Neural crest cell (in vitro differentiated cells): ENCODE data around the gene ERBIN. TPM values are rescaled to one million over a fixed set of nuclear protein-coding genes. Genes with fewer than 3 reads are reported as not detected.

Source experiments
- DNase-seq: peaks from one replicate; pipeline ENCODE4 v3.0.0; 2021; ENCODE audit warnings: low read depth, mixed read lengths, low spot score
- H3K27ac Mint-ChIP-seq: one replicate; pipeline ENCODE4 v1.8.0; 2021; ENCODE audit warnings: mild to moderate bottlenecking, mixed read lengths; ENCODE audit not compliant: unreplicated experiment
- H3K27me3 Mint-ChIP-seq: 2 replicates; pipeline ENCODE4 v1.8.0; 2021; ENCODE audit warnings: low read depth, mild to moderate bottlenecking, mixed read lengths
- H3K36me3 Mint-ChIP-seq: 2 replicates; pipeline ENCODE4 v1.8.0; 2021; ENCODE audit warnings: low read depth, mild to moderate bottlenecking, mixed read lengths
- H3K4me1 Mint-ChIP-seq: 2 replicates; pipeline ENCODE4 v1.8.0; 2021; ENCODE audit warnings: mixed read lengths
- H3K4me3 Mint-ChIP-seq: one replicate; pipeline ENCODE4 v1.8.0; 2021; ENCODE audit warnings: mild to moderate bottlenecking, mixed read lengths
- H3K9me3 Mint-ChIP-seq: 2 replicates; pipeline ENCODE4 v1.8.0; 2021; ENCODE audit warnings: mixed read lengths
- total RNA-seq: library from RNA; stranded (reverse); gene quantifications from 2 replicates; pipeline ENCODE4 v1.2.1, GENCODE V29; 2021
- TF ChIP-seq, protein P1 (sequence below): fragments of 200-600 bp; sonication (generic); conservative IDR thresholded peaks from 2 replicates; pipeline ENCODE4 v1.5.0; 2021; ENCODE audit warnings: antibody characterized with exemption, mild to moderate bottlenecking

ERBIN gene
- total RNA-seq, 1 donor from 2014 or later = 52.2 TPM

DNA sequence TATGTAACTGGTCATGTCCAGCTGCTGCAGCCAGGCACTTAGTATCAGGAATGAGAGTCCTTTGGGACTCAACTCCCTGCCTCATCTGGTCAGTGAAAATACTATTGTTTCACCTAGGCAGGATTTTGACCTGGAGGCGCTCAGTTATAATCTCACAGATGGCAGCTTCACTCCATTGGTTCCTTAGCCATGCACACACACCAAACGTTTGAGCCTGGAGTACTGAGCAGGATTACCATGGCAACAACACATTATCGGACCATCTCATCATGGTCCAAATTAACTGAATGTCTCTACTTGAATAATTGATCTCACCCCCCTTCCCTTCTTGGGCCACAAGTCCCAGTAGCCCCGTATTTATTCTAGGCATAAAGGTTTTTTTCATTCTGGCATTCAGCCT is 202.8 kb downstream of the ERBIN start:
- H3K4me1 Mint-ChIP-seq = no peaks in the 10 kb centered on the region
- H3K4me3 Mint-ChIP-seq = no peak overlapping the region
- no peaks in the 10 kb centered on the region for H3K36me3 Mint-ChIP-seq
- TF ChIP-seq, protein P1, sequence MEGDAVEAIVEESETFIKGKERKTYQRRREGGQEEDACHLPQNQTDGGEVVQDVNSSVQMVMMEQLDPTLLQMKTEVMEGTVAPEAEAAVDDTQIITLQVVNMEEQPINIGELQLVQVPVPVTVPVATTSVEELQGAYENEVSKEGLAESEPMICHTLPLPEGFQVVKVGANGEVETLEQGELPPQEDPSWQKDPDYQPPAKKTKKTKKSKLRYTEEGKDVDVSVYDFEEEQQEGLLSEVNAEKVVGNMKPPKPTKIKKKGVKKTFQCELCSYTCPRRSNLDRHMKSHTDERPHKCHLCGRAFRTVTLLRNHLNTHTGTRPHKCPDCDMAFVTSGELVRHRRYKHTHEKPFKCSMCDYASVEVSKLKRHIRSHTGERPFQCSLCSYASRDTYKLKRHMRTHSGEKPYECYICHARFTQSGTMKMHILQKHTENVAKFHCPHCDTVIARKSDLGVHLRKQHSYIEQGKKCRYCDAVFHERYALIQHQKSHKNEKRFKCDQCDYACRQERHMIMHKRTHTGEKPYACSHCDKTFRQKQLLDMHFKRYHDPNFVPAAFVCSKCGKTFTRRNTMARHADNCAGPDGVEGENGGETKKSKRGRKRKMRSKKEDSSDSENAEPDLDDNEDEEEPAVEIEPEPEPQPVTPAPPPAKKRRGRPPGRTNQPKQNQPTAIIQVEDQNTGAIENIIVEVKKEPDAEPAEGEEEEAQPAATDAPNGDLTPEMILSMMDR = no peak
- DNase-seq = no peak
- H3K27ac Mint-ChIP-seq = peak overlapping the region; percentile 36
- no peaks in the 10 kb centered on the region for H3K27me3 Mint-ChIP-seq
- H3K9me3 Mint-ChIP-seq = peaks cover 5% of the 10 kb centered on the region

DNA sequence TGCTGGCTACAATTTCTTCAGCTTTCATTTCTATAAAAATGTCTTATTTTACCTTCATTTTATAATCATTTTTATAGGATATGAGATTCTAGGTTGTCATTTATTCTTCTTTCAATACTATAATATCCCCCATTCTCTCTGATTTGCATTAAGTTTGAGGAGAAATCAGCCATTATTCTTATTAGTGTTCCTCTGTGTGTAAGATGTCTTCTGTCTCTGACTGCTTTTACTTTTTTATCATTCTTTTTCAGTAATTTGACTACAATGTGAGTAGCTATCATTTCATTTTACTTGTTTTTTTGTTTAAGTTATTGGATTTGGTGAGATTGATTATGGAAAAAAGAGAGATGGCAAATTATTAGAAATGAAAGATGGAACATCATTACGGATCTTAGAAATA is 204.1 kb downstream of the ERBIN start:
- no peak overlapping the region for H3K27ac Mint-ChIP-seq
- peaks cover 5% of the 10 kb centered on the region for H3K9me3 Mint-ChIP-seq
- no peaks in the 10 kb centered on the region for H3K36me3 Mint-ChIP-seq
- TF ChIP-seq, protein P1 = no peak
- H3K4me1 Mint-ChIP-seq = no peaks in the 10 kb centered on the region
- DNase-seq = no peak
- H3K4me3 Mint-ChIP-seq = no peak overlapping the region
- no peaks in the 10 kb centered on the region for H3K27me3 Mint-ChIP-seq

Other genes starting within 250 kb of the ERBIN start
- 15.0 and 15.8 TPM in 2 replicates for gene SGTB, start 204.5 kb upstream of the ERBIN start, total RNA-seq
- gene NLN, start 204.4 kb upstream of the ERBIN start, total RNA-seq = 51.7 and 55.2 TPM in 2 replicates
- 91.1 and 92.0 TPM in 2 replicates for gene SREK1, start 217.7 kb downstream of the ERBIN start, total RNA-seq